Endothelial cell of coronary artery (primary cell): ENCODE results near the gene GOLGA8M. TPM values are rescaled to one million over a fixed set of nuclear protein-coding genes. Genes with fewer than 3 reads are reported as not detected.

Experiments
- total RNA-seq: library from RNA; depleted of rRNA; stranded (reverse); fragments of >200 nt; gene quantifications from 2 replicates; pipeline ENCODE4 v1.2.3, GENCODE V29; 2014

GOLGA8M gene, protein sequence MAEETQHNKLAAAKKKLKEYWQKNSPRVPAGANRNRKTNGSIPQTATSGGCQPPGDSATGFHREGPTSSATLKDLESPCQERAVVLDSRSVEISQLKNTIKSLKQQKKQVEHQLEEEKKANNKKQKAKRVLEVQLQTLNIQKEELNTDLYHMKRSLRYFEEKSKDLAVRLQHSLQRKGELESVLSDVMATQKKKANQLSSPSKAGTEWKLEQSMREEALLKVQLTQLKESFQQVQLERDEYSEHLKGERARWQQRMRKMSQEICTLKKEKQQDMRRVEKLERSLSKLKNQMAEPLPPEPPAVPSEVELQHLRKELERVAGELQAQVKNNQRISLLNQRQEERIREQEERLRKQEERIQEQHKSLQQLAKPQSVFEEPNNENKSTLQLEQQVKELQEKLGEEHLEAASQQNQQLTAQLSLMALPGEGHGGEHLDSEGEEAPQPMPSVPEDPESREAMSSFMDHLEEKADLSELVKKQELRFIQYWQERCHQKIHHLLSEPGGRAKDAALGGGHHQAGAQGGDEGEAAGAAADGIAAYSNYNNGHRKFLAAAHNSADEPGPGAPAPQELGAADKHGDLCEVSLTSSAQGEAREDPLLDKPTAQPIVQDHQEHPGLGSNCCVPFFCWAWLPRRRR
- total RNA-seq = 0.09 and 0.94 TPM in 2 replicates

DNA sequence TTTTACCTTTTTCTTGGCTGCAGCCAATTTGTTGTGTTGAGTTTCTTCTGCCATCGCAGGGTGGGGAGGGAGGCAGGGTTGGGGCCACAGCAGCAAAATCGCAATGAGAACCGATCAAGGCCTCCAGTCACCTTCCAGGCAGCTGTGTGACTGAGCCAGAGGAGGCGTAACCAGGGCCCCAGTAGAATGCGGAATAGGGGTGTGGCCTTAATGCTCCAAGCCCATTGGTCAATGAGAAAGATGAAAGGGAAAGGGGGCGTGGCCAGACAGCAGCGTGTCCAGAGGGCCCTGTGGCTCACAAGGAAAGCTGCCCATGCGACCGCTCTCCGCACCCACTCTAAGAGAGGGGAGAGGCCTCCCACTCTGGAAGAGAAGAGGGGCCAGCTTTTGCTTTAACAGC is at the start of gene GOLGA8M:
Gene GOLGA8M, minus strand, starts transcription at position 152 of the 400 bp plus-strand sequence. Its CDS starts 98 bp downstream, at position 54.

Other genes with a start within 250 kb of the GOLGA8M start
- gene GOLGA8G, start 179.4 kb downstream of the GOLGA8M start, total RNA-seq = not detected in 2 replicates
- not detected in 2 replicates for gene GOLGA6L25, start 158.9 kb downstream of the GOLGA8M start, total RNA-seq
- not detected in 2 replicates for gene GOLGA6L7, start 136.2 kb upstream of the GOLGA8M start, total RNA-seq
- gene APBA2, start 173.6 kb upstream of the GOLGA8M start, total RNA-seq = 42.6 and 48.3 TPM in 2 replicates